Epithelial cell of esophagus (primary cell): ENCODE measurements around the gene ARRDC5.

Experiments
- DNase-seq: peaks from one replicate; pipeline ENCODE4 v3.0.0; 2010; ENCODE audit warnings: low read depth
- H3K4me3 ChIP-seq: 2 replicates; pipeline ENCODE4 v1.5.1; 2011; ENCODE audit warnings: mild to moderate bottlenecking, low read length, control low read depth
- TF ChIP-seq, protein P1 (sequence below): IDR thresholded peaks from 2 replicates; pipeline ENCODE4 v1.5.1; 2011; ENCODE audit warnings: low read depth, mild to moderate bottlenecking, low read length, control low read depth, inconsistent platforms; ENCODE audit not compliant: insufficient read depth; ENCODE audit errors: missing control alignments

ARRDC5 gene

GRCh38 chr19:4932711-4933110 lies 30.0 kb upstream of the ARRDC5 start:
- no peak for DNase-seq
- no peak overlapping the region for H3K4me3 ChIP-seq
- TF ChIP-seq, protein P1, sequence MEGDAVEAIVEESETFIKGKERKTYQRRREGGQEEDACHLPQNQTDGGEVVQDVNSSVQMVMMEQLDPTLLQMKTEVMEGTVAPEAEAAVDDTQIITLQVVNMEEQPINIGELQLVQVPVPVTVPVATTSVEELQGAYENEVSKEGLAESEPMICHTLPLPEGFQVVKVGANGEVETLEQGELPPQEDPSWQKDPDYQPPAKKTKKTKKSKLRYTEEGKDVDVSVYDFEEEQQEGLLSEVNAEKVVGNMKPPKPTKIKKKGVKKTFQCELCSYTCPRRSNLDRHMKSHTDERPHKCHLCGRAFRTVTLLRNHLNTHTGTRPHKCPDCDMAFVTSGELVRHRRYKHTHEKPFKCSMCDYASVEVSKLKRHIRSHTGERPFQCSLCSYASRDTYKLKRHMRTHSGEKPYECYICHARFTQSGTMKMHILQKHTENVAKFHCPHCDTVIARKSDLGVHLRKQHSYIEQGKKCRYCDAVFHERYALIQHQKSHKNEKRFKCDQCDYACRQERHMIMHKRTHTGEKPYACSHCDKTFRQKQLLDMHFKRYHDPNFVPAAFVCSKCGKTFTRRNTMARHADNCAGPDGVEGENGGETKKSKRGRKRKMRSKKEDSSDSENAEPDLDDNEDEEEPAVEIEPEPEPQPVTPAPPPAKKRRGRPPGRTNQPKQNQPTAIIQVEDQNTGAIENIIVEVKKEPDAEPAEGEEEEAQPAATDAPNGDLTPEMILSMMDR = no peak

DNA sequence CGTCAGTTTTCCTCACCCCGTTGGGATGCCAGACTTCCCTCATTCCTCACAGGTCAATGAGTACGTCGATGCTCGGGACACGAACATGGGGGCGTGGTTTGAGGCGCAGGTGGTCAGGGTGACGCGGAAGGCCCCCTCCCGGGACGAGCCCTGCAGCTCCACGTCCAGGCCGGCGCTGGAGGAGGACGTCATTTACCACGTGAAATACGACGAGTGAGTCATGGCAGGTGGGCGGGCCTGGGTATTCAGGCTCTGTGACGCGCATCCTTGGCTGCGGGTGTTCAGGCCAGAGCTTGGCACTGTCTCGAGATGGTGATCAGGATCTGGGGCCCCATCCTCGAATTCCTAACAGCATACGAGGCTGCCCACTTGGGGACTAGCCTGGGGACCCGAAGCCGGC lies 28.0 kb upstream of the ARRDC5 start:
- DNase-seq = no peak
- no peak overlapping the region for H3K4me3 ChIP-seq
- TF ChIP-seq, protein P1 = no peak

GRCh38 chr19:4929186-4929585 lies 26.5 kb upstream of the ARRDC5 start:
- H3K4me3 ChIP-seq = no peak overlapping the region
- DNase-seq = no peak
- TF ChIP-seq, protein P1 = no peak

- TF ChIP-seq, protein P1 = no peak
- H3K4me3 ChIP-seq = no peak overlapping the region
- no peak for DNase-seq
Measured at GRCh38 chr19:4923276-4923747, 20.6 kb upstream of the ARRDC5 start.

DNA sequence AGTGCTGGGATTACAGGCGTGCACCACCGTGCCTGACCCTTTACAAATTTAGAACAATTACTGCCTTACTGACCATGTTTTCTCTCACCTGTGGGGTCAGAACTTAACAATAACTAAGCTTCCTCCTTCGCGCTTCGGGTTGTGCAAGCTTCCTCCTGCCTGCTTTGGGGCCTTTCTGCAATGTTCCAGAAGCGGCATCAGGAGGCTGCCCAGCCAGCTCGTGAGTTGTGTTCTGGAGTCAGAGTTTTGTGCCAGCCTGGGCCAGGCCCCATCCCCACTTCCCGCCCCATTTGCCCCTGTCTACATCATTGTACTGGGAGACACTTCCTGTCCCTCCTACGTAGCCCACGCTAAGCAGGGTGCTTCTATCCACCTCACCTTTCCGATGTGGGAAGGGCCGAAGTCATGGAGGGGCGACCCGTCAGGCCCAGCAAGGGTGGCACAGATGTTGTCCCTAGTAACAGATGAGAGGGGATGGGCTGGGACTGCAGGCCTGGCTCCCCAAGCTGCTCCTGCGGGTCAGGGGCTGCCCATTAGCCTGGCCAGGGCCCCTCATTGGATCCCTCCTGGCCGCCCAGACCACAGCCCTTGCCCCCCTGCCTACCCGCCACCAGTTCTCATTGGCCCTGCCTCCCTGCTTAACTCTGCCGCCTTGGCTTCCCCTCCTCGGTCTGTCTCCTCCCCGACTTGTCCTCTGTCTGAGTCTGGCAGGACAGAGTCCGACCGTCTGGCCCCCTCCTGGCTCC lies 20.0 kb upstream of the ARRDC5 start:
- DNase-seq = no peak
- H3K4me3 ChIP-seq = no peak overlapping the region
- TF ChIP-seq, protein P1 = no peak

- no peak for DNase-seq
- no peak overlapping the region for H3K4me3 ChIP-seq
- TF ChIP-seq, protein P1 = no peak
Measured at GRCh38 chr19:4916292-4917082, 13.8 kb upstream of the ARRDC5 start.
